Ovary (tissue), 9 donors: ENCODE data around the gene CACYBP. TPM values are rescaled to one million over a fixed set of nuclear protein-coding genes. Genes with fewer than 3 reads are reported as not detected.

ENCODE experiments used
- DNase-seq, 5 donors: peaks; one replicate each; pipeline ENCODE4 v3.0.0-alpha.2; 2019 to 2020
- H3K27ac ChIP-seq, 2 donors: fragments of 200-600 bp; one replicate each; pipeline versions ENCODE4 v1.5.1 to v1.8.0; 2019 to 2022
- H3K27me3 ChIP-seq: fragments of 200-600 bp; one replicate; pipeline ENCODE4 v1.8.0; 2022
- H3K36me3 ChIP-seq: fragments of 200-600 bp; sonication (generic); one replicate; pipeline ENCODE4 v1.5.1; 2019
- H3K4me1 ChIP-seq: one replicate; pipeline ENCODE4 v1.8.1; 2013; ENCODE audit warnings: mild to moderate bottlenecking, moderate library complexity; ENCODE audit not compliant: insufficient read depth
- H3K4me3 ChIP-seq: fragments of 200-600 bp; sonication (generic); one replicate; pipeline ENCODE4 v1.5.1; 2017
- H3K9me3 ChIP-seq, 2 donors: fragments of 200-600 bp in 1 of 2; sonication (generic) in 1 of 2; one replicate each; pipeline versions ENCODE4 v1.5.1 to v1.8.1; 2013 to 2019; ENCODE audit warnings: mild to moderate bottlenecking in 1 of 2, moderate library complexity in 1 of 2
- CTCF ChIP-seq, 3 donors: fragments of 450-650 bp in 2 of 3; fragments of 200-600 bp in 1 of 3; IDR thresholded peaks; one replicate each; pipeline versions ENCODE4 v1.5.1 to v1.8.0; 2016 to 2022; ENCODE audit warnings: antibody characterized with exemption in 3 of 3, mild to moderate bottlenecking in 1 of 3
- EP300 ChIP-seq: sonication (generic); formaldehyde crosslinking; IDR thresholded peaks from one replicate; pipeline ENCODE4 v1.6.1; 2017; ENCODE audit warnings: antibody characterized with exemption
- POLR2A ChIP-seq: fragments of 450-650 bp; IDR thresholded peaks from one replicate; pipeline ENCODE4 v1.6.1; 2017; ENCODE audit warnings: antibody characterized with exemption, mild to moderate bottlenecking, moderate library complexity
- WGBS, 3 donors: extraction: QIAGEN DNeasy Blood & Tissue Kit in 1 of 3; methylation state at CpG; one replicate each; pipeline versions ENCODE4 v1.1.5 to v1.1.7; 2013 to 2017; 5-methylcytosine and 5-hydroxymethylcytosine counted together
- intact Hi-C, 4 donors: fragments of 100-400 bp; cut with DNase I; formaldehyde crosslinking; loops; one replicate each; pipeline versions ENCODE4 v1.11.0 to v1.15.1; 2022 to 2023
- polyA plus RNA-seq, 2 donors: library from polyadenylated mRNA; stranded (reverse); fragments of 200-250 nt in 1 of 2; fragments of 350-450 nt in 1 of 2; fragmentation: Illumina TruSeq in 1 of 2; extraction: RNeasy Lipid Tissue Mini Kit (QIAGEN cat#74804) in 1 of 2; gene quantifications; one replicate each; pipeline ENCODE4 v1.2.3, GENCODE V29; 2013 to 2014
- small RNA-seq: library from RNA; depleted of rRNA; stranded (forward); fragments of <200 nt; gene quantifications from one replicate; pipeline ENCODE3, GENCODE V24; 2016
- total RNA-seq, 7 donors: library from RNA; depleted of rRNA in 2 of 7; stranded (reverse); fragments of >200 nt in 2 of 7; fragmentation: NEBNext Ultra II Directional in 3 of 7; extraction: Animal tissue kit (Norgen Biotek cat#: 25700) in 3 of 7; gene quantifications; one replicate each; pipeline versions ENCODE4 v1.1.0 to v1.2.4, GENCODE V29; 2016 to 2023
- donor health status: DM: no; HTN: no; CAD: no; lungs with moderate emphysema.
- donor health status: DM: no; HTN: no; CAD: no.
- donor health status: Bipolar disorder and iron deficiency.
- donor health status: DM: yes; HTN: yes; CAD: no.
- donor health status: DM: no; HTN: no; CAD: no.
- donor health status: DM: yes; HTN: yes; CAD: no.

Gene CACYBP
- total and polyA plus RNA-seq, 9 donors, result 58.4 to 171 (median 75.0) TPM

- H3K27ac ChIP-seq, result no peak overlapping the region
Measured at GRCh38 chr1:175045097-175045496, 45.4 kb downstream of the CACYBP start.

GRCh38 chr1:175045519-175045918 is 45.8 kb downstream of the CACYBP start:
- Histone ChIP-seq H3K27me3 (no peaks in the 10 kb centered on the region), H3K36me3 (no peaks in the 10 kb centered on the region), H3K9me3 (no peaks in the 10 kb centered on the region), H3K4me1 (no peaks in the 10 kb centered on the region), H3K4me3 (no peak overlapping the region), H3K27ac (no peak overlapping the region)
- no peak for DNase-seq
- intact Hi-C loops, result no loop called here
- 94 to 98% (median 97%) methylated on average over 32 of the region's 32 CpGs for WGBS, 3 donors
- TF ChIP-seq EP300 (no peak), POLR2A (no peak), CTCF (IDR thresholded peaks at IDR 0.05) (no peak)

More at GRCh38 chr1:175045097-175045496, 45.4 kb downstream of the CACYBP start:
- no peaks in the 10 kb centered on the region for H3K36me3 ChIP-seq
- WGBS, 3 donors, result 93 to 94% (median 93%) methylated on average over 16 to 19 of the region's 19 CpGs
- TF ChIP-seq EP300, result no peak
- no peak for TF ChIP-seq POLR2A
- no peak for TF ChIP-seq CTCF (IDR thresholded peaks at IDR 0.05)
- no peak overlapping the region for H3K4me3 ChIP-seq
- H3K9me3 ChIP-seq, result no peaks in the 10 kb centered on the region
- no peaks in the 10 kb centered on the region for H3K4me1 ChIP-seq
- intact Hi-C loops, result no loop called here
- H3K27me3 ChIP-seq, result no peaks in the 10 kb centered on the region
- no peak for DNase-seq

- 86 to 98% (median 93%) methylated on average over 2 of the region's 2 CpGs for WGBS, 3 donors
- intact Hi-C loops, result no loop called here
- TF ChIP-seq EP300 (no peak), CTCF (IDR thresholded peaks at IDR 0.05) (no peak), POLR2A (no peak)
Measured at GRCh38 chr1:175050992-175051391, 51.2 kb downstream of the CACYBP start.

DNA sequence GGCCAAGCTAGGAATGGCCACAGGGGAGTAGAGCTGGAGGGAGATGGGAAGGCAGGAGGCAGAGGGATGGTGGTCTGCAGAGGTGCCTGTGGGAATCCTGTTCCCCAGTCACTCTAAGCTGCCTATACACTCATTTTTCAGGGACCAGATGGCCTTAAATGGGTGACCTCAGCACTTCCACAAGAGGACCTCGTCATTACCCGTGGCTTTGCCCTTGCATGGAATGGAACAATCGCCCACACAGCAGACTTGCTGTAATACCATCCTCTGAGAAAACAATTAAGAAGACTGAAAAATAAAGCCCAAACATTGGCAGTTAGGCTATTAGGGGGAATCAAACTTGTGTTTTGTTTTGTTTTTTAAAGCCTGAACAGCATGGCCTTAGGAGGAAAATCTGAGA is 55.0 kb downstream of the CACYBP start:
- Histone ChIP-seq H3K9me3 (no peaks in the 10 kb centered on the region), H3K36me3 (no peaks in the 10 kb centered on the region), H3K4me3 (no peak overlapping the region), H3K27ac (no peak overlapping the region), H3K27me3 (no peaks in the 10 kb centered on the region), H3K4me1 (no peaks in the 10 kb centered on the region)
- intact Hi-C loops, result no loop called here
- TF ChIP-seq POLR2A, result no peak
- TF ChIP-seq EP300, result no peak
- TF ChIP-seq CTCF (IDR thresholded peaks at IDR 0.05), result no peak
- no peak for DNase-seq
- WGBS, 3 donors, result 80 to 86% (median 83%) methylated on average over 3 of the region's 3 CpGs

More at GRCh38 chr1:175050992-175051391, 51.2 kb downstream of the CACYBP start:
- Histone ChIP-seq H3K9me3 (no peaks in the 10 kb centered on the region), H3K4me1 (no peaks in the 10 kb centered on the region), H3K27ac (no peak overlapping the region), H3K27me3 (no peaks in the 10 kb centered on the region), H3K4me3 (no peak overlapping the region), H3K36me3 (no peaks in the 10 kb centered on the region)
- no peak for DNase-seq

Small RNA genes within 50 kb of the gene (small RNA-seq; reads per million reads assigned to genes)
- gene RF00019, result not detected
- not detected for gene RNU6-307P

Other genes starting within 250 kb of the CACYBP start
- 10 to 100 TPM; 21.1 to 30.9 (median 26.2) TPM for gene MRPS14, start 23.5 kb downstream of the CACYBP start, total RNA-seq
- 10 to 100 TPM; 21.0 to 38.0 TPM for gene MRPS14, start 23.5 kb downstream of the CACYBP start, polyA plus RNA-seq
- gene TNN, start 67.9 kb downstream of the CACYBP start, total RNA-seq, result not detected
- gene TNN, start 67.9 kb downstream of the CACYBP start, polyA plus RNA-seq, result under 1 TPM in 1 of 2 donors, not detected in 1; 0.12 TPM
- 10 to 100 TPM in 3 of 7 donors, 1 to 10 TPM in 4; 5.2 to 18.5 (median 9.9) TPM for gene KIAA0040, start 192.8 kb downstream of the CACYBP start, total RNA-seq
- 10 to 100 TPM in 1 of 2 donors, 1 to 10 TPM in 1; 7.3 to 24.7 TPM for gene KIAA0040, start 192.8 kb downstream of the CACYBP start, polyA plus RNA-seq